HG03432 (cell line): ENCODE results near the gene ATMIN.

Experiments used
- ATAC-seq: cut with Tn5 transposase; IDR thresholded peaks from one replicate; pipeline ENCODE4 v1.9.1; 2021; ENCODE audit warnings: mild to moderate bottlenecking, moderate library complexity; ENCODE audit not compliant: unreplicated experiment

ATMIN gene

DNA sequence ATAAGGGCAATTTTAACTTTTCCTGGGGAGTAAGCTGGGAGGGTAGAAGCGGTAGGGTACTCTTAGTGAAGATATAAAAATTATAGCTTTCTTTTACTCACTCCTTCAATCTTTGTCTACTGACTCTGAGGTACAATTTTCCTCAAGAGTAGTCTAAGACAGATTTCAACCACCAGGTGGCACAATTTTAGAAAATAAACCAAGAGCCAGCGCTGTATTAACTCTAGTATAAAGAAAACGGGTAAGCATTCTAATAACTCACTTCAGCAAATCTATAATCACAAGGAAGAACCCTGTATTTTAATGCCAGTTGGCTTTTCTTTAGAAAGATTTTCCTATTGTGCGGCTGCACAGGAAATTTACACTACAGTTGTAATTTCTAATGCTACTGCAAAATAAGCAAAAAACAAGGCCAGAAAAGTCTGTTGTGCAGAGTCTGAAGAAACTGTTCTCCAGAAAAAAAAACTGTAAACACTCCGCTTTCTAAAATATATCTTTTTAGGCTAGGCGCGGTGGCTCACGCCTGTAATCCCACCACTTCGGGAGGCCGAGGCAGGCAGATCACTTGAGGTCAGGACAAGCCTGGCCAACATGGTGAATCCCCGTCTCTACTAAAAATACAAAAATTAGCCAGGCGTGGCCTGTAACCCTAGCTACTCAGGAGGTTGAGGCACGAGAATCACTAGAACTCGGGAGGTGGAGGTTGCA is 30.8 kb upstream of the ATMIN start:
- no peak for ATAC-seq

DNA sequence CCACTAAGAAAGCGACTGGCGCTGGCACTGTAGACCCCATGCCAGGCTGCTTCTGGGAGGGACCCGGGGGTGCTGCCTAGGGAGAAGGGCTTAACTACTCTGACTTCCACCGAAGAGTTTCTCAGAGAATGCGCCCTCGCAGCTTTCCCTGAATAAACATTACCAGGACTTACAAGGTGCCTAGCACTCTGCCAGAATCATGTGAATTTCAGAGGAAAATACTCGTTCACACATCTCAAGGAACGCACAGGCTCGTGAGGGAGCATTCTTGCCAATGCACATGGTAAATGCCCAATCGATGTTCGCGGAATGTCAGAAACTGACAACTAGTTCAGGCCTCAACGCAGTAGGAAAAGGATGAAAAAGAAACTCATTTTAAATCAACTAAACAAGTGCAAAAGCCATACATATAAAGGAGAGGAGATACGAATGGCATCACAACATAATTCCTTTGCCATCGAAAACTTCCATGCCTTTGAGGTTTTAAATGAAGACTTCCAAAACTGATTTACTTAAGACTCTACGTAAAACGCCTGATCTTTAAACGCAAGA is 30.0 kb upstream of the ATMIN start:
- no peak for ATAC-seq

DNA sequence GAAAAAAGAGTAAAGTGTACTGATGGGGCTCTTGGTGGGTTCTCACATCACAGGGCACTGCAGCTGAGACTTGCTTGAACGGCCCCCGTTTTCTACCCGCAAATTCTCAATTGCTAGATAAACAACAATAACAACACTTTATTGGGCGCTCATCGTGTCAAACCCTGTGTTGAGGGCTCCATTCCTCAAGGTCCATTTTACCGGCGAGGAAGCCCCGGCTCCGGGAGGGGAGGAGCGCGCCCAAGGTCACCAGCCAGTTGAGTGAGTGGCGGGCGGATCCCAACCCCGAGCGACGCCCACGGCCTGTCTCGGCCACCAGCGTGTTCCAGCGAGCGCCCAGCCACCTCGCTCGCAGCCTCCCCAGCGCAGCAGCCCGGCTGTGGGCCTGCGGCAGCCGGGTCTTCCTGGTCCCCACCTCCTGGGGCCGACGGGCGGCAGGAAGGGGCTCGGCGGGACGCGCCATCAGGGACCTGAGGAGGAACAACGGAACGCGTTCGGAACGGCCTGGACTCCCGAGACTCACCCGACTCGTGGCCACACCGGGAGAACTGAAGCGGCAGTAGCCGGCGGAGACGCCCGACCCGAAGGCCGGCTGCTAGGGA is 29.3 kb upstream of the ATMIN start:
- ATAC-seq, result peak; percentile 35

DNA sequence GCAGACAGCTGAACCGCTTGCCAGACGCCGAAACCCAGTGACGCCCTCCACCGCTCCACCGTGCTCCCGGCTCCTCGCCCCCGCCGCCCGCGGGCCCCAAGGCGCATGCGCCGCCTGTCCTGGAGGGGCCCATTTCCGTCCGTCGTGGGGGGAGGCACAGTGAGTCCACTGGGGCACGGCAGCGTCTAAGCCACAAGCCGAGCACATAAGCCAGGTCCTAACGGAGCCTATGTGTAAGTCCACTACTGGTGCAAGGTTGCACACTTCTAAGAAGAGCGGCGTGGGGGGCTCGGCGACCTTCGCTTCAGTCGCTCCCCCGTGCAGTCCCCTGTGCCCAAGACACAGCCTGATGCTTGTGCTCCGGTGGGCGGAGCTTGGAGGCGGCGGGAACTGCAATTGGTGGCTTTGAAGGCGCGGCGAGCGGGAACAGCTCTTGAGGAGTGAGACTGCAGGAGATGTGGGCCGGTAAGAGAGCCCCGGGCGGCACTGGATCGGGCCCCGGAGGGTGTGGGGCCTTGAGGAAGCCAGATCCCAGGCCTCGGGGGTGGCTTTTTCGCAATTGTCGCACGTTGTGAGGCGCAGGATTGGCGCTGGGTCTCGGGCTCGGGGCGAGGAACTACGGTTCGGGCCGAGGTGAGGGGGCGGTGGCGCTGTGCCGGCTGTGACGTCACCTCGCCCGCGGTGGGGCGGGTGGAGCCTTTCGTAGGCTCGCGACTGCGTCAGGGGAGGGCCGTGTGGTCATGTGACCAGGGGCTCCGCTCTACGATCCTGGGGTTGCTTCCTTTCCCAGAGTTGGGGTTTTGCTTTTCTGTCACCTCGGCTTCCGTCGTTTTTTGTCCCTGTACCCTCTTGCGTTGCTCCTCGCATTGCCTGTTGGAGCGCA is 28.6 kb upstream of the ATMIN start, which contains the start of the genes CENPN and CMC2:
TSS of gene CENPN (plus strand) at position 402 of the 883 bp plus-strand sequence. CDS start 4,726 bp downstream, outside the sequence.
TSS of gene CMC2 (minus strand) at position 73 of the 883 bp plus-strand sequence. CDS start 9,491 bp downstream, outside the sequence.
- peak; percentile 90 for ATAC-seq

DNA sequence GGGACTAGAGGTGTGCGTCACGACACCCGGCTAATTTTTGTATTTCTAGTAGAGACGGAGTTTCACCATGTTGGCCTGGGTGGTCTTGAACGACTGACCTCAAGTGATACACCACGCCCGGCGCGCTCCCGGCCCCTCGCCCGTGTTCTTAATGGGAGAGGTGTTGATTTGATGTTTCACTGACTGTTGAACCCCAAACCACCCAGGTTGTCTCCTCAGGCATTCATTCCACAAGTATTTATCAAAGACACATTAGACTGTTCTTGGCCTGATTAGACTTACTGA is 27.2 kb upstream of the ATMIN start:
- no peak for ATAC-seq

DNA sequence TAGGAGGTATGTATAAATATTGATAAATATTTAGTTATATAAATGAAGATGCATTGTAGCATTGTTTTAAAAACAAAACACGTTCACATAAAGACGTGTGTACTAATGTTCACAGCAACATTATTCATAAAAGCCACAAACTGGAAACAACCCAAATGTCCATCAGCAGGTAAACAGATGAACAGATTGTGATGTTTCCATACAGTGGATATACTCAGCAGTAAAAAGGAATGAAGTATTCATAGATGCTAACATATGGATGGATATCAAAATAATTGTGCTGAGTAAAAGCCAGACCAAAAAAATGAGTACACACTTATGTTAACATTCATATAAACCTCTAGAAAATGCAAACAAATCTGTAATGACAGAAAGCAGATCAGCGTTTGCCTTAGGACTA is 22.7 kb upstream of the ATMIN start:
- no peak for ATAC-seq

DNA sequence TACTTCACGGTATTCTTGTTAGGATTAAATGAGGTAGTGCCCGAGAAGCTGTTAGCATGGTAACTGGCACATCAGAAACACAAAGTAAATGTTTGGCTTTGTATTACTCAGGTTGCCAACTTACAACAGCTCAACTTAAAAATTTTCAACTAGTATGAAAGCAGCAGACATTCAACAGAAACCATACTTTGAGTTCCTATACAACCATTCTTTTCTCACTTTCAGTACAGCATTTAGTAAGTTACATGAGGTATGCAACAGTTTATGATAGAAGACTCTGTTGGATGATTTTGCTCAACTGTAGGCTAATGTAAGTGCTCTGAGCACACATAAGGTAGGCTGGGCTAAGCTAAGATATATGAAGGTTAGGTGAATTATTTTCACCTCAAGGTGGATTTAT is 21.0 kb upstream of the ATMIN start:
- no peak for ATAC-seq

DNA sequence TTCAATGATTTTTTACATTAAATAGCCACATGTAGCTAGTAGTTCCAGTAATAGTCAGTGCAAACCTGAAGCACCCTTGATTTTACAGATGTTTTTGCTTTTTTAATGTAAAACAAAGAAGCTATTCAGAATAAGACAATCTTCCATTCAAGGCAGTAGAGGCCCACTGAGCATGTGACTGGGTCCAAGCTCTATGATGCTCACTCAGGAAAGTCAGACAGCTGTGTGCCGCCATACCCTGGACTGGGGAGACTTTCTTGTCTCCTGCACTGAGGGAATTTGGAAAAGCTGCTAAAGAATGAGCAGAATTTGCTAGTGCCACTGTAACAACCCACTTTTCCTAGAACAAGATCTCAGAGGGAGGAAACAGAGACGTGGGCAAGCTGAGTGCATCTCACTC is 17.1 kb upstream of the ATMIN start:
- ATAC-seq, result no peak

DNA sequence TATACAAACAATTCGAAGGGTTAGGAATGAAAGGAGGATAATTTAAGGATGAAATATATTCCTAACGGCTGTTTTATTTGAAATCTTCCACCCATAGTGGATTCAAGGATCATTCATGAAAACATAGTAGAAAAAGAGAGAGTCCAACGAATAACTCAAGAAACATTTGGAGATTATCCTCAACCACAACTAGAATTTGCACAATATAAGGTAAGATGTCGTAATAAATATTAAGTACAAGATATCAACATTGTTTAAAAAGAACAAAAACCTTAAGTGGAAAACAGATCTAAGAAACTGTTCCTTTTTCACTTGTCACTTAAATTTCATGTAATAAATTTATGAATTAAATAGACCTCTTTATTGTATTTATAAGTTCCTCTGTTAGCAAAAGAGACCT is 9.2 kb upstream of the ATMIN start:
- ATAC-seq, result no peak

DNA sequence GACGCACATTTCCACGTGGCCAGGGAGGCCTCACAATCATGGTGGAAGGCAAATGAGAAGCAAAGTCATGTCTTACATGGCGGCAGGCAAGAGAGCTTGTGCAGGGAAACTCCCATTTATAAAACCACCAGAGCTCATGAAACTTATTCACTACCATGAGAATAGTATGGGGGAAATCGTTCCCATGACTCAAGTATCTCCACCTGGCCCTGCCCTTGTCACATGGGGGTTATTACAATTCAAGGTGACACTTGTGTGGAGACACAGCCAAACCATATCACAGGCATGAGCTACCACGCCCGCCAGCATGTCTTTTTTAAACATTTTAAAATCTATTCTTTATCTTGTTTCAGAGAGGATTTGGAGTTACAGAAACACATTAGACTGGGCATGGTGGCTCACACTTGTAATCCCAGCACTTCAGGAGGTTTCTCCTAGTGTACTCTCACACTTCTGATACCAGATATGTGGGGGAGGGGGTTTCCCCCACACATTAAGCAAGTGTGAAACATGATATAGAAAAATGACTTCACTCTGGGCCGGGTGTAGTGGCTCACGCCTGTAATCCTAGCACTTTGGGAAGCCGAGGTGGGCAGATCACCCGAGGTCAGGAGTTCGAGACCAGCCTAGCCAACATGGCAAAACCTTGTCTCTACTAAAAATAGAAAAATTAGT is 5.6 kb upstream of the ATMIN start:
- ATAC-seq, result no peak

DNA sequence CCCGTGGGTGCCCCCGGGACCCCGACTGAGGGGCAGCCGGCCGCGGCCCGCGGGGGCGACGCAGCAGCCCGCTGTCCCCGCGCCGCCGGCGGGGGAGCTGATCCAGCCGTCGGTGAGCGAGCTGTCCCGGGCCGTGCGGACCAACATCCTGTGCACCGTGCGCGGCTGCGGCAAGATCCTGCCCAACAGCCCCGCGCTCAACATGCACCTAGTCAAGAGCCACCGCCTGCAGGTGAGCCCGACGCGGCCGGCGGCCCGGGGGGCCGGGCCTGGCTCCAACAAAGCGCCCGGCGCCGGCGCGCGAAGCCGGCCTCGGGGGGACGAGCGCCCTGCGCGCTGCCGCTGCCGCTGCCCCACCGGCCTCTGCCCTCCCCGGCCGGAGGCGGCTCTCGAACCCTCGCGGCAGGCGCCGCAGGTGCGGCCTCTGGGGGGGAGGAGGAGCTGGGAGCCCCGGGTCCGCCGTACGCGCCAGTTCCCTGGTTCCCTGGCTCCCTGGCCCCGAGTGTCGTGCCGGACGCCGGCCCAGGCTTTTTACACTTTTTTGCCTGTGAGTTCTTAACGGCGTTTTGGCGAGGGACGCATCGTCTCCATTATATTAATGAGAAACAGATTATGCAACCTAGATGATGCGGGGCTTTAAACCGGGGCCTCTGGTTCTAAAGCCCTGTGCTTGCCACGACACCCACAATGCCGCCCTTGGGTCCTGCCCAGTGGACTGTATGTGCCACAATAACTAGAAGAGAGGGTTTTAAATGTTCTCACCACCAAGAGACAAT is 521 bp downstream of the ATMIN start:
- ATAC-seq, result peak; percentile 60

DNA sequence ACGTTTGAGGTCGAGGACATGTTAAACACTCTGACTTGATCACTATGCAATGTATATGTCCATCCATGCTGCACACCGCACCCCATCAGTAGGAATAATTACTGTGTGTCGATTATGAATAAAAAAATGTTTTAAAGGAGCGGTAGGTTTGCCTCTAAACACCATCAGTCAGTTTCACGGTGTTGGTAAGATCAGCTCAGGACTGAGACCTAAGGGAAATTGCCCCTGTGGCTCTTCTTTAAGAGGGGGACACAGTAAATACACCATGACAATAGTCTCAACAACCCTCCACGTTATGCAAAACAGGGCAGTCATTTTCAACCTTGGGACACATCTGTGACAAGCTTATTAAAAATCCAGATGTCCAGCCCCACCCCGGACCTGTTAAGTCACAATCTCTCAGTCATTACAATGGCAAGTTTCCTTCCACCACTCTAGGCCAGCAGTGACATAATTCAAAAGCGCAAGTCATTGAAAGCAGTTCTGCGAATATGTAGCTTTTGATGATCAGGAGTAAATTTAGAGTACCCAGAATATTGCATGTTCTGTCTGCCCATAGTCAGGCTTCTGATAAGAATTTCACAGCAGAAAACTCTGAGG is 1.2 kb downstream of the ATMIN start:
- ATAC-seq, result no peak

DNA sequence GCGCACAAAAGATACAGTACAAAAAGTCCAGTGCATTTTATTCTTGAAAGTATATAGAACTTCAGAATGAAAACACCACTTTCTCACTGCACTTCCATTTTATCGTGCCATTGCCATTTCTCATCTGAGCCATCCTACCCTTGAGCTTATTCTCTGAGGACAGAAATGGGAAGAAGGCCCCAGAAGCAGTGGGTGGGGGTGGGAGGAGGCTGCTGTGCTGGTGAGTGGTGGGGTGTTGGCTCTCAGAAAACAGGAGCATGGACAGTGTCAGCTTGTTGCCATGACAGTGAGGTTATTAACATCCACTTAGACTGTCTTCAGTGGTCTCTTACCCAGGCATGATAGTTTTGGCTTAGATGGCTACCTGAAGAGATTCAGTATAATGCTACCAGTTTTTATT is 4.5 kb downstream of the ATMIN start:
- no peak for ATAC-seq

DNA sequence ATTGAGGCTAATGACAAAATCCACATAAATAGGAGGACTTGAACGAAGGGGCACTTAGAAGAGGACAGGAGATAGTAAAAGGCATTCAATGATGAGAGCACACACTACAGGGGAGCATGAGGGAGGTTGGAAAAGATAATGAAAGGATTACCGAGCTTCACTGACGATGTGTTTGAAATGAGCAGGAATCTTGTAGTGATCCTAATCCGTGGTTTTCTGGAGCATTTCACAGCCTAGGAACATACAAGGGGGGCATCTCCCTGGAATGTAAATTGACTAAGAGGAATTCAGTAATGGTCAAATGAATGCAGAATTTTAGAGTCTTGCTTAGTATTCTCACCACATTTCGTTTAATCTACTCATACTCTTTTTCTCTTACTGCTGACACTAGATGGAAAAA is 5.2 kb downstream of the ATMIN start:
- ATAC-seq, result no peak

DNA sequence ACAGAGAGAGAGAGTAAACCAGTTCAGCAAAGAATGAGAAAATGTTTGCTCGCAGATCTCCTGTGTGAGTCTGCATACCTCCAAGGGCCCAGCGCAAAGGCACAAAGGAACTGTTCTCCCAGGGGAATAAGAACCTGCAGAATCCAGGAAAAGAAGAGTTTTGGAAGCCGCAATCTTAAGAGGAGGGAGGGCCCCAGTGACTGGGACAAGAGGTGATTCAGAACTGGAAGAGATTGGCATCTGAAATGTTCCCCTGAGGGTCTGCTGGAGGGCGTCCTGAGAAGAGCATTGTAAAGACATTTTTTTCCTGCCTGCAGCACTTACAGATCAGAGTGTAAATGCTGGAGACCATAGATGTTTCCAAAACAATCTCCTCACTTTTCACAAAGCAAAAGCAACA is 6.1 kb downstream of the ATMIN start:
- no peak for ATAC-seq

DNA sequence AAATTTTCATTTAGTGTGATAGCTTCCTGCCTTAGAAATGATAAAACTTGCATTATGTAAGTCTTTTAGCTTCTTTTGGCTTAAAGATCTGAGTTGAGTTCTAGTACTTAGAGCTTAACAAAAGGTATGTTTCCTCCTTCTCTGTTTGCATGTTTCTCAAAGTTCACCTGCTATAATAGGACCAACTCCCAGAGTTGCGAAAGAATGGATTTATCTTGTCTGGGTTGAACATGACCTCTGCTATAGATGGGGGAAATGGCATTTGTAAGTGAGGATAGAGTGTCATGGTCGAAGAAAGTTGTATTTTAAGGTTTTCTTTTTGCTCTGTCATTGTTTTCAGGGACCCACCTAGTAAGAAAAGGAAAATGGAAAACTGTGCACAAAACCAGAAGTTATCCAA is 7.2 kb downstream of the ATMIN start:
- ATAC-seq, result no peak

DNA sequence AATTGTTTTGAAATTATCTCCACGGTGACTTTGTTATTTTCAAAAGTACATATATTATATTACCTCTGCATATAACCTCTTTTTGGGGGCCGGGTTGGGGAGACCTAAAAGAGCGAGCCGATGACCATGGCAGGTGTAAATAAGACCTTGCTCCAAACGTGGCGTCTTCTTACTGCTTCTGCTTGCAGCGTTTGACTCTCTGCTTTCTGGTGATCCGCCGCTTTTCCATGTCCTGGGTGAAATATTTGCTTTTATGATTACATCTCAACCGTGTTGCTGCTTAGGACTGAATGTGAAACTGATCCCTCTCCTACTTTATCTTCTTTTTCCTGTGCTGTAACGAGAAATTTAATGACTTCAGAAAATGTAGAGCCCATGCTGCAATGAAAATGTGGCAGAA is 18.1 kb downstream of the ATMIN start:
- ATAC-seq, result no peak

DNA sequence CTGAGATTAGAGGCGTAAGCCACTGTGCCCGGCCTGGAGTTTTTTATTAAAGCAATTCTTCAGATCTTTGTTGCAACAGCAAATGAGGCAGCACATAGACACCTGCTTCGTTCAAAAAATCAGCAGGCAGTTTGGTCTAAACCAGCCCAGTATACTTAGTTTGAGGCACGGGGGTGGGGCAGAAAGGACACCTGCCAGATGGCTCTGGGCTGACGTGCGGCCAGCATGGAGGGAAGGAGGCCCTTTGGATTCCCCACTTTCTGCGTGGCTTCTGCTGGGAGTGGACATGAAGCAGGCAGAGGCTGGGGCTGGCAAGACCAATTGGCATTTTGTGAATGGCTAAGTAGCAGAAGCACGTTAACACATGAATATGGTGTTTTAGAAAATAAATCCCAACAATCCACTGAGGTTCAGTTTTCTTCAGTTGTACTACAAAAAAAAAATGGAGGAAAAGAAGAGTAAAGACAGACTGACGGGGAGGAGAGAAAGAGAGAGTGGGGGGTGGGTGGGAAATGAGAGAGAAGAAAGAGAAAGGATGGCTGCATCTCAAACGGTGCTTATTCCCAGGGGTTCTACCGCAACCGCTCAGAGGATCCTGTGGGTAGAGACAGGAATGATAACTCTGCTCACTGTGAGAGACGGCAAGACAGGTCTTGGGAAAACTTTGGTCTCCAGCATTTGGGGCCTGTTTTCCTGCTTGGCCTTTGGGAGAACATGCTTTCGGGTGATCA is 25.1 kb downstream of the ATMIN start:
- ATAC-seq, result no peak

DNA sequence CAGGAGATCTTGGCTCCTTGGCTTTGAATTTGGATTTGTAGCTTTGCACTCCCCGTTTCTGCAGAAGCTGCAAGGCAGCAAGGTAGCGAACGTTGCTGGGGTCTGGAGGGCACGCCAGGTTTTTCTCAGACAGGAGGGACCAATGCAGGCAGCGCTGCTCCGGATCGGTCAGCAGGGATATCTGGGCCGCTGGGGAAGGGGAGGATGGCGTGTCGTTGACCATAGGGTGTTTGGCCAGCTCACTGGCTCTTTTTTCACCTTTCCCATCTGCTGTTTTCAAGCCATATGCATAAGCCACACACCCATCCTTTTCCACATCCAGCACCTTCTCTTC is 25.6 kb downstream of the ATMIN start:
- no peak for ATAC-seq
